Measurements from ENCODE around the gene SIGLEC8.
"Not testable (repeated sequence)": the region's sequence is repeated elsewhere in the genome, so short reads cannot be mapped to it uniquely, and the experiment has no call there.

SIGLEC8 gene

GRCh38 chr19:51472607-51473006 lies 14.4 kb upstream of the SIGLEC8 start:
- DNase-seq: no peak

DNA sequence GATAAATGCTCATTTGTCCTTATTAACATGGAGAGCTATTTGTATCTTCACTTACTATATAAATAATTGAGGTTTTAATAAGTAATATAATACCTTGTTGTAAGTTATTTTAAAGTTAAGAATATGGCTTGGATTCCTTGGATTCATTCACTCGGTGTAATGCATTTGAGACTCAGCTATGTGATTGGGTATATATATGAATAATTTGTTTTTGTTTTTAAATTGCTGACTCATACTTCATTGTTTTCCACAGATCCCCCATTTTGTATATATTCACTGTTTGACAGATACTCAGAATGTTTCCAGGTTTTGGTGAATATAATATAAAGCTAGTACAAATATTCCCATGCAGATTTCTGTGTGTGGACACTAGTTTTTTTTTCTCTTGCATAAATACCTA lies 13.3 kb upstream of the SIGLEC8 start:
- no peak for DNase-seq

GRCh38 chr19:51470966-51471365 lies 12.7 kb upstream of the SIGLEC8 start:
- DNase-seq: peak; percentile 36 to 54

GRCh38 chr19:51469629-51470028 lies 11.4 kb upstream of the SIGLEC8 start:
- DNase-seq: no peak

- DNase-seq: no peak
These were observed 10.9 kb upstream of the SIGLEC8 start for GRCh38 chr19:51469162-51469561.

GRCh38 chr19:51468545-51468920 lies 10.3 kb upstream of the SIGLEC8 start:
- no peak for DNase-seq

GRCh38 chr19:51467864-51468544 lies 9.8 kb upstream of the SIGLEC8 start:
- DNase-seq: peak; percentile 56 to 60

DNA sequence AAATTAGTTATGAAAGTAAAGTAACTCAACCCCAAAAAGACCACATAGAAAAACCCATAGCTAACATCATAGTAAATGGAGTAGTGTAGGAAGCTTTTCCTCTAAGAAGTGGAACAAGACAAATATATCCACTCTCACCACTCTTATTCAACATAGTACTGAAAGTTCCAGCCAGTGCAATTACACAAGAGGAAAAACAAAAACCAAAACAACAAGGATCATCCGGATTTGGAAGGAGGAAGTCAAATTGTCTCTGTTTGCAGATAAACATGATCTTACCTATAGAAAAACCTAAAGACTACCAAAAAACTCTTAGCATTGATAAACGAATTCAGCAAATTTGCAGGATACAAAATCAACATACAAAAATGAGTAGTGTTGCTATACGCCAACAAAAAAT lies 8.5 kb upstream of the SIGLEC8 start:
- no peak for DNase-seq

DNA sequence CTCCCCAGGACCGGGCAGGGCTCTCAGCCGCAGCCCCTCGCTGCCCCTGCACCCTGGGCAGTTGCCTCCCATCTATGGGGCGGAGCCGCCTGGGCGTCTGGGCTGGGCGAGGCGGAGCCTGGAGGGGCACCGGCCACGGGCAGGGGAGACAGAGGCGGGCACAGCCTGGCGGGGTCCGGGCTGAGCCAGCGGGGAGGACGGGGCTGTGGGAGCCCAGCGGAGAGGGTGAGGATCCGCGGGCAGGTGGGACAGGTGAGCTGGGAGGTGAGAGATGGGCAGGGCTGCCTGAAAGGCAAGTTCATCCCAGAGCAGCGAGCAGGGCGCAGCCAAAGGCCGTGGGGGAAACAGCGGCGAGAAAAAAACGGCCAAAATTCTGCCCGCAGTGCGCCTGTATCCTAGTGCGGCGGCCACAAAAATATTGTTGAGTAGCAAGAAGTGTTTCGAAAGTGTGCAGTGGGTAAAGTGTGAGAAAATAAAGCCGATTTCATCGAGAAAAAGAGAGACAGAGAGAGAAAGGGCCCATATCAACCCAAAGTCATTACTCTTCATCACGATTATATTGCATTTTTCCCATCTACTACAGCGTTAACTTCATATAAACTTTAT lies 5.8 kb upstream of the SIGLEC8 start:
- DNase-seq: peak; percentile 41 to 53

DNA sequence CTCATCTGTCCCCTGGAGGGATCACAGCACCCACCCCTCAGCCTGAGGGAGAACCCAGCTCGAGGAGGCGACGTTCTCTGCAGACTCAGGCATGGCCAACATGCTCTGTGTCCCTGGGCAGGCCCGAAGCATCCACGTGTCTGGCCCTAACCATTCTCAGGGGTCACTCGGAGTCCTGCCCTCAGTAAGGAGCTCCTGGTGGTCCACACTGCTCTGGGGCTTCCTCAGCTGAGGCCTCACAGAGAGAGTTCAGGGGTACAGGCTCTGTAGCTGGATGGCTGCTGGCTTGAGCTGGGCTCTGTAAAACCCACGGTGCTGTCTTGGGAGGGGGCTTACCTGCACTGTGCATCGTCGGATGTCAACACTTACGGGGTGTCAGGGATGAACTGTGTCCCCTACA lies 4.4 kb upstream of the SIGLEC8 start:
- DNase-seq: no peak

- no peak for DNase-seq
These were observed 4.0 kb upstream of the SIGLEC8 start for GRCh38 chr19:51462276-51462675.

DNA sequence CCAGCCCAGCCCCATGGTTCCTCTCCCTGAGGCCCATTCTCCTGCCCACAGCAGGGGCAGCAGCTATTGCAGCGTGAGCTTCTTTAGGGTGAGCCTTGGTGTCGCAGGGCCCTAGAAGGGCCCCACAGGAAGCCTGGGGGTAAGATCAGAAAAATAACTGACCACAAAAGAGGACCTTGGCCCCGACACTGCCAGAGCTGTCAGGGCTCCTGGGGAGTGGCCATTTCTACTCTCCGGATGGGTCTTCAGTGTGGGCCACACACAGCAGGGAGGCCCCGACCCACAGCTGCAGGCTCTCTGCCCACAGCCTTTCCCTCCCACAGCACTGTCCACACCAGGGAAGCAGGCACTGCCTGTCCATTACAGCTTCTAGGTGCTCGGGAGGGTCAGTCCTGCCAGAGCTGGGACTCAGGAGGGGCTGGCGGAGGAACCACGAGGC lies 3.5 kb upstream of the SIGLEC8 start:
- peak; percentile 79 to 87 for DNase-seq

DNA sequence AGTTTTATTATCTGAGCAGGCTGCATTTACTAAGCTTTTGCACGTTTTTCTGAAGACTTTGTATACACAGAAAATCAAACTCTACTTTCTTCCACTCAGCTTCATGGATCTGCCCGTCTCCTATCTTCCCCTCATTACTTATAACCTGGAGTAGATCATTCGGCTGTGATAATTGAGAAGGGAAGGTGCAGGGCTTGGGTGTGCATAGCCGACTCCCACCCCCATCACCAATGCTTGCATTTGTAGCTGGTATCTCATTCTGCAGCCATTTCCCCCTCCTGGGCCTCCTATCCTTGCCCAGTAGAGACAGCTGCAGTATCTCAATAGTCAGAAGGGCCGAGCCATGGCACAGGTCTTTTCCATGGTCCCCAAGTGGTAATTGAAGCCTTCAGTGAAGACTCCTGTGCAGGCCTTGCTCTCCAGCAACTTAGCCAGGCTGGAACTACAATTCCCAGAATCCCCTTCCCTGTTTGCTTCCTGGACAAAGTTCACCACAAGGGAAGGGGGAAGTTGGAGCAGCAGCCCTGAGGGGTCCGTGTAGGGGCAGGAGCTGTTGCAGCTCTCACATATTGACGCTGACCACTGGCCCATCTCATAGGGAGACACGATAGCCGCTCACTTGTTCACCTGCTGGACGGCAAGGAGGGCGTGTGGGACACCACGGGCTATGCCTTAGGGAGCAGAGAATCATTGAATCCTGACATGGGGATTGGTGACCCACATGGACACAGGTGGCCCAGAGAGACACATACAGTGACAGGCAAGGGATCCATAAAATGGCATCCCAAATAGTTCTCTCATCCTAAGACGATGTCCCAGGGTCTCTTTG lies 2.1 kb upstream of the SIGLEC8 start:
- peak in 1 of 2 experiments; percentile 18 for DNase-seq

GRCh38 chr19:51458899-51459505 lies 748 bp upstream of the SIGLEC8 start:
- DNase-seq: no peak

GRCh38 chr19:51457351-51458013 lies 772 bp downstream of the SIGLEC8 start:
- no peak for DNase-seq

DNA sequence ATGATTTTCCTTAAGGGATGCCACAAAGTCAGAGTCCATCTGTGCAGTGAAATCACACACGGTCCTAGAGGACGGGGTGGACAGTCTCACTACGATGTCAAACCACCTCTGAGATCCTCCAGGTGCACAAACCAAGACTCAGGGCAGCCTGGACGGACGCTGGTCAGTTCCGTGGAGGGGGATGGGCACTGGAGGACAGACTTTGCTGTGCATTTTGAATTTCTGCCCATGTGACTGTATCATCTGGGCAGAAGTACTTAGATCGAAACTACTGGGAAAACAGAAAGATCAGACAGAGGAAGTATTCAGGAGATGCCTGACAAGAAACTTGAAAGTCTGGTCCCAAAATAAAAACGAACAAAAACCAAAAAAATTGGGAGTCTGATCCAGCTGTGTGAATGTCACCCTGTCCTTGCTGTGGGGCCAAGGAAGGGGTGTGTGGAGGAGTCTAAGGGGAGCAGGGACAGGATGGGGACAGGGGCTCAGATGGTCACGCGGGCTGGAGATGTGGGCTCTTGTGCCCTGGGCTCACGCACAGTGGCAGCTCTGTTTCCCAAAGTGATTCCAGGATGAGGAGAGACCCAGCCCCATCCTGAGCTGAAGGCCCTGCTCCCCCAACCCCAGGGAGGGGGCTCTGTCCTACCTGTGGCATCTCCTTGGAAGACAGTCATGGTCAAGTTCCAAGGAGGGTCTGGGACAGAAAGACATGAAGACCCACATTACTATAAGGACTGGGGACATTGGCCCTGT lies 1.5 kb downstream of the SIGLEC8 start:
- no peak for DNase-seq

- no peak for DNase-seq
These were observed 7.4 kb downstream of the SIGLEC8 start for GRCh38 chr19:51450730-51451307.

- DNase-seq: no peak
These were observed 9.7 kb downstream of the SIGLEC8 start for GRCh38 chr19:51448411-51449016.

GRCh38 chr19:51448011-51448410 lies 10.2 kb downstream of the SIGLEC8 start:
- no peak for DNase-seq

DNA sequence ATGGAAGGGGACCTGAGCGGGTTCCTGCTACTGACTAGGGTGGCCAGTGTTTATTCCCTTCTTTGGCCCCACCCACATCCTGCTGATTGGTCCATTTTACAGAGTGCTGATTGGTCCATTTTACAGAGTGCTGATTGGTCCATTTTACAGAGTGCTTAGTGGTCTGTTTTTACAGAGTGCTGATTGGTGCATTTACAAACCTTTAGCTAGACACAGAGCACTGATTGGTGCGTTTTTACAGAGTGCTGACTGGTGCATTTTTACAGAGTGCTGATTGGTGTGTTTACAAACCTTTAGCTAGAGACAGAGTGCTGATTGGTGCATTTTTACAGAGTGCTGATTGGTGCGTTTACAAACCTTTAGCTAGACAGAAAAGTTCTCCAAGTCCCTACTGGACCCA lies 10.7 kb downstream of the SIGLEC8 start:
- not testable (repeated sequence) for DNase-seq

All from AML-193 (cell line).